ENCODE data around the gene EDARADD. TPM values are rescaled to one million over a fixed set of nuclear protein-coding genes. Genes with fewer than 3 reads are reported as not detected.

Gene EDARADD
- polyA plus RNA-seq, 1 donor (not counting 4 experiments of a cell fraction or from before 2014, with no cell fraction given): 12.3 TPM

- TF ChIP-seq EZH2 (IDR thresholded peaks at IDR 0.05; ENCODE audit: low read length) (no peak), CTCF (optimal IDR thresholded peaks at IDR 0.05 in 1 of 3, IDR thresholded peaks at IDR 0.05 in 1 of 3, conservative IDR thresholded peaks at IDR 0.05 in 1 of 3; ENCODE audit: extremely low read depth in 1 of 3, insufficient read depth in 2 of 3, low read length in 3 of 3) (no peak)
- FAIRE-seq: no peak
Observed at GRCh38 chr1:236348071-236348470, 46.0 kb upstream of the EDARADD start.

GRCh38 chr1:236350308-236350707 is 43.8 kb upstream of the EDARADD start:
- dilution Hi-C loops (cut with MboI; ENCODE audit: extremely low pct_ligation_motif_present, low sequenced_read_pairs): no loop called here
- no peak overlapping the region for H3K4me2 ChIP-seq (ENCODE audit: control insufficient read depth, extremely low read depth, insufficient read depth, low read depth, low read length)
- no peak overlapping the region for H2AFZ ChIP-seq (ENCODE audit: control insufficient read depth, low read length)
- no peaks in the 10 kb centered on the region for H3K27me3 ChIP-seq (ENCODE audit: control insufficient read depth, extremely low read depth, insufficient read depth, low read length)
- H3K4me3 ChIP-seq (ENCODE audit: control insufficient read depth in 2 of 3, extremely low read depth in 1 of 3, insufficient read depth in 2 of 3, low read depth in 1 of 3, low read length in 3 of 3): no peak overlapping the region
- H4K20me1 ChIP-seq (ENCODE audit: control insufficient read depth, extremely low read depth, insufficient read depth, low read length): no peaks in the 10 kb centered on the region
- no peak overlapping the region for H3K9ac ChIP-seq (ENCODE audit: control insufficient read depth, extremely low read depth, insufficient read depth, low read length)
- H3K9me1 ChIP-seq (ENCODE audit: control insufficient read depth, extremely low read depth, insufficient read depth, low read length): no peaks in the 10 kb centered on the region
- H3K27ac ChIP-seq (ENCODE audit: control insufficient read depth, insufficient read depth, low read length): no peak overlapping the region
- H3K4me1 ChIP-seq (ENCODE audit: control insufficient read depth, extremely low read depth, insufficient read depth, low read length): no peaks in the 10 kb centered on the region
- no peaks in the 10 kb centered on the region for H3K9me3 ChIP-seq (ENCODE audit: control insufficient read depth, low read depth, low read length)
- H3K36me3 ChIP-seq (ENCODE audit: control insufficient read depth in 2 of 2, extremely low read depth in 1 of 2, insufficient read depth in 2 of 2, low read length in 2 of 2): no peaks in the 10 kb centered on the region
- no peak for DNase-seq (ENCODE audit: low read depth, low spot score)
- no peak for FAIRE-seq
- H3K79me2 ChIP-seq (ENCODE audit: control insufficient read depth, insufficient read depth, low read length): no peaks in the 10 kb centered on the region
- no peak for TF ChIP-seq CTCF (optimal IDR thresholded peaks at IDR 0.05 in 1 of 3, IDR thresholded peaks at IDR 0.05 in 1 of 3, conservative IDR thresholded peaks at IDR 0.05 in 1 of 3; ENCODE audit: extremely low read depth in 1 of 3, insufficient read depth in 2 of 3, low read length in 3 of 3)
- TF ChIP-seq EZH2 (IDR thresholded peaks at IDR 0.05; ENCODE audit: low read length): no peak

More at GRCh38 chr1:236348071-236348470, 46.0 kb upstream of the EDARADD start:
- Histone ChIP-seq H3K79me2 (ENCODE audit: control insufficient read depth, insufficient read depth, low read length) (no peaks in the 10 kb centered on the region), H3K27ac (ENCODE audit: control insufficient read depth, insufficient read depth, low read length) (no peak overlapping the region), H3K9me3 (ENCODE audit: control insufficient read depth, low read depth, low read length) (no peaks in the 10 kb centered on the region), H3K4me1 (ENCODE audit: control insufficient read depth, extremely low read depth, insufficient read depth, low read length) (no peaks in the 10 kb centered on the region), H3K9ac (ENCODE audit: control insufficient read depth, extremely low read depth, insufficient read depth, low read length) (no peak overlapping the region), H3K4me2 (ENCODE audit: control insufficient read depth, extremely low read depth, insufficient read depth, low read depth, low read length) (no peak overlapping the region), H3K4me3 (ENCODE audit: control insufficient read depth in 2 of 3, extremely low read depth in 1 of 3, insufficient read depth in 2 of 3, low read depth in 1 of 3, low read length in 3 of 3) (no peak overlapping the region), H3K9me1 (ENCODE audit: control insufficient read depth, extremely low read depth, insufficient read depth, low read length) (no peaks in the 10 kb centered on the region), H2AFZ (ENCODE audit: control insufficient read depth, low read length) (no peak overlapping the region), H3K27me3 (ENCODE audit: control insufficient read depth, extremely low read depth, insufficient read depth, low read length) (no peaks in the 10 kb centered on the region), H4K20me1 (ENCODE audit: control insufficient read depth, extremely low read depth, insufficient read depth, low read length) (no peaks in the 10 kb centered on the region), H3K36me3 (ENCODE audit: control insufficient read depth in 2 of 2, extremely low read depth in 1 of 2, insufficient read depth in 2 of 2, low read length in 2 of 2) (no peaks in the 10 kb centered on the region)
- DNase-seq (ENCODE audit: low read depth, low spot score): no peak
- dilution Hi-C loops (cut with MboI; ENCODE audit: extremely low pct_ligation_motif_present, low sequenced_read_pairs): no loop called here

All from keratinocyte (primary cell).